Heart left ventricle (tissue), 13 donors: Measurements from ENCODE around the gene USP35.

Experiments
- CTCF ChIP-seq, 12 donors: fragments of 200-600 bp; sonication (generic) in 4 of 12; IDR thresholded peaks; one replicate each; pipeline versions ENCODE4 v1.5.0 to v1.8.0; 2018 to 2022; ENCODE audit warnings: antibody characterized with exemption in 12 of 12, mild to moderate bottlenecking in 5 of 12
- POLR2A ChIP-seq, 2 donors: fragments of 450-650 bp; IDR thresholded peaks; one replicate each; pipeline ENCODE4 v1.6.1; 2017; ENCODE audit warnings: antibody characterized with exemption in 2 of 2, mild to moderate bottlenecking in 2 of 2, moderate library complexity in 2 of 2
- donor health status: ischemic (EF 13 %, LVEDD 7.1; RV severe dilation, severe dysfunction).
- donor health status: DM: no; HTN: yes; CAD: no.
- donor health status: DM: no; HTN: no; CAD: no.
- donor health status: ischemic (EF 25% LVEDD 6.9; RV normal size, moderate dysfunction).
- donor health status: ischemic (EF 25% LVEDD 5.7; RV mildly dilated, moderate dysfunction).
- donor health status: ischemic (EF 35%, LVEDD 5.7; RV mildly dilated, moderate dysfunction).
- donor health status: nonischemic (EF 11% LVEDD 7.7; RV severe dilation, severe dysfunction).
- donor health status: DM: yes; HTN: yes; CAD: no.
- donor health status: PGD.
- donor health status: ischemic (EF 29% LVEDD 5.4; RV normal size, mild dysfunction).
- donor health status: nonischemic (EF 23%, LVEDD 6.1; RV moderate dilation, normal function).

GRCh38 chr11:78177216-78177615, 11.5 kb upstream of the USP35 start:
- TF ChIP-seq CTCF (IDR thresholded peaks at IDR 0.05), result no peak
- TF ChIP-seq POLR2A (IDR thresholded peaks at IDR 0.05), result no peak
